H9 (cell line): ENCODE results near the gene PIM2. TPM values are rescaled to one million over a fixed set of nuclear protein-coding genes. Genes with fewer than 3 reads are reported as not detected.

ENCODE experiments used
- DNase-seq: peaks from one replicate; pipeline ENCODE4 v3.0.0-alpha.2; 2017
- H2AFZ ChIP-seq: one replicate; pipeline ENCODE4 v1.6.1; 2013; ENCODE audit warnings: mild to moderate bottlenecking, low read length, control low read depth, moderate library complexity
- H2AK5ac ChIP-seq: 2 replicates; pipeline ENCODE4 v1.6.1; 2013; ENCODE audit warnings: low read length, control low read depth, mixed read lengths; ENCODE audit not compliant: insufficient read length
- H2BK120ac ChIP-seq: one replicate; pipeline ENCODE4 v1.6.1; 2013; ENCODE audit warnings: low read depth, mild to moderate bottlenecking, low read length, control low read depth, inconsistent platforms; ENCODE audit not compliant: poor library complexity, severe bottlenecking
- H2BK12ac ChIP-seq: 2 replicates; pipeline ENCODE4 v1.6.1; 2013; ENCODE audit warnings: low read length, control low read depth, mixed read lengths, low read depth; ENCODE audit not compliant: insufficient read length
- H2BK15ac ChIP-seq: 2 replicates; pipeline ENCODE4 v1.6.1; 2013; ENCODE audit warnings: low read depth, low read length, control low read depth
- H2BK20ac ChIP-seq: one replicate; pipeline ENCODE4 v1.6.1; 2013; ENCODE audit warnings: low read depth, mild to moderate bottlenecking, low read length, control low read depth, inconsistent platforms; ENCODE audit not compliant: poor library complexity, severe bottlenecking
- H2BK5ac ChIP-seq: 2 replicates; pipeline ENCODE4 v1.6.1; 2013; ENCODE audit warnings: low read length, control low read depth, mixed read lengths; ENCODE audit not compliant: insufficient read length
- H3K14ac ChIP-seq: 2 replicates; pipeline ENCODE4 v1.6.1; 2013; ENCODE audit warnings: low read length, control low read depth; ENCODE audit not compliant: insufficient read depth
- H3K18ac ChIP-seq: 2 replicates; pipeline ENCODE4 v1.6.1; 2013; ENCODE audit warnings: low read depth, mild to moderate bottlenecking, mixed read lengths, low read length, control low read depth; ENCODE audit not compliant: insufficient read length
- H3K23ac ChIP-seq: 2 replicates; pipeline ENCODE4 v1.6.1; 2013; ENCODE audit warnings: low read length, control low read depth, mixed read lengths, low read depth; ENCODE audit not compliant: insufficient read length
- H3K23me2 ChIP-seq: 2 replicates; pipeline ENCODE4 v1.6.1; 2013; ENCODE audit warnings: low read depth, mild to moderate bottlenecking, mixed read lengths, low read length, control low read depth; ENCODE audit not compliant: insufficient read length, poor library complexity, severe bottlenecking
- H3K27ac ChIP-seq: 2 replicates; pipeline ENCODE4 v1.5.1; 2013; ENCODE audit warnings: low read length, control low read depth, mixed read lengths, low read depth; ENCODE audit not compliant: insufficient read length
- H3K27me3 ChIP-seq: 2 replicates; pipeline ENCODE4 v1.6.1; 2013; ENCODE audit warnings: low read length, control low read depth, inconsistent platforms; ENCODE audit not compliant: insufficient read depth
- H3K4ac ChIP-seq: 2 replicates; pipeline ENCODE4 v1.6.1; 2013; ENCODE audit warnings: low read depth, mild to moderate bottlenecking, control low read depth, inconsistent platforms, low read length, moderate library complexity
- H3K4me1 ChIP-seq: 2 replicates; pipeline ENCODE4 v1.6.1; 2013; ENCODE audit warnings: low read length, control low read depth, inconsistent platforms; ENCODE audit not compliant: insufficient read depth
- H3K4me2 ChIP-seq: 2 replicates; pipeline ENCODE4 v1.6.1; 2013; ENCODE audit warnings: low read length, control low read depth, mixed read lengths; ENCODE audit not compliant: insufficient read length, insufficient read depth
- H3K56ac ChIP-seq: 2 replicates; pipeline ENCODE4 v1.6.1; 2013; ENCODE audit warnings: low read depth, mild to moderate bottlenecking, mixed read lengths, low read length, control low read depth; ENCODE audit not compliant: insufficient read length
- H3K79me1 ChIP-seq: 2 replicates; pipeline ENCODE4 v1.6.1; 2013; ENCODE audit warnings: low read depth, mild to moderate bottlenecking, moderate library complexity, low read length, control low read depth, inconsistent platforms; ENCODE audit not compliant: insufficient read depth, poor library complexity, severe bottlenecking
- H3K79me2 ChIP-seq: 2 replicates; pipeline ENCODE4 v1.6.1; 2013; ENCODE audit warnings: low read length, control low read depth, inconsistent platforms; ENCODE audit not compliant: insufficient read depth
- H3K9ac ChIP-seq: 2 replicates; pipeline ENCODE4 v1.6.1; 2013; ENCODE audit warnings: low read length, control low read depth, mixed read lengths; ENCODE audit not compliant: insufficient read length; ENCODE audit errors: extremely low read depth
- H3K9me3 ChIP-seq: one replicate; pipeline ENCODE4 v1.6.1; 2013; ENCODE audit warnings: low read depth, low read length, inconsistent platforms; ENCODE audit not compliant: control insufficient read depth
- H3T11ph ChIP-seq: one replicate; pipeline ENCODE4 v1.6.1; 2013; ENCODE audit warnings: mild to moderate bottlenecking, low read length, control low read depth, inconsistent platforms
- H4K20me1 ChIP-seq: one replicate; pipeline ENCODE4 v1.6.1; 2013; ENCODE audit not compliant: control insufficient read depth, insufficient read length, insufficient read depth
- H4K5ac ChIP-seq: 2 replicates; pipeline ENCODE4 v1.6.1; 2013; ENCODE audit warnings: low read depth, mild to moderate bottlenecking, mixed read lengths, low read length, control low read depth; ENCODE audit not compliant: insufficient read length
- H4K8ac ChIP-seq: replicated peaks from 2 replicates; pipeline ENCODE4 v1.6.1; 2013; ENCODE audit warnings: low read length, control low read depth, mixed read lengths, low read depth; ENCODE audit not compliant: insufficient read length
- H4K91ac ChIP-seq: 2 replicates; pipeline ENCODE4 v1.6.1; 2013; ENCODE audit warnings: low read depth, mild to moderate bottlenecking, moderate library complexity, mixed read lengths, low read length, control low read depth; ENCODE audit not compliant: insufficient read length
- H3K27ac Mint-ChIP-seq, 3 experiments: 2 replicates in 2 of 3; 3 replicates in 1 of 3; pipeline ENCODE4 v1.8.0; 2020 to 2021; ENCODE audit warnings: mixed read lengths in 3 of 3, mild to moderate bottlenecking in 1 of 3, moderate library complexity in 1 of 3
- H3K27me3 Mint-ChIP-seq: 2 replicates; pipeline ENCODE4 v1.8.0; 2021; ENCODE audit warnings: low read depth, mild to moderate bottlenecking, moderate library complexity, mixed read lengths
- H3K36me3 Mint-ChIP-seq, 3 experiments: 2 replicates in 2 of 3; 3 replicates in 1 of 3; pipeline ENCODE4 v1.8.0; 2020 to 2021; ENCODE audit warnings: low read depth in 3 of 3, mixed read lengths in 3 of 3; ENCODE audit not compliant: insufficient read depth in 1 of 3
- H3K4me1 Mint-ChIP-seq, 2 experiments: 2 replicates each; pipeline ENCODE4 v1.8.0; 2020; ENCODE audit warnings: mixed read lengths in 2 of 2
- H3K4me3 Mint-ChIP-seq, 2 experiments: 2 replicates in 1 of 2; 3 replicates in 1 of 2; pipeline ENCODE4 v1.8.0; 2020 to 2021; ENCODE audit warnings: mild to moderate bottlenecking in 2 of 2, mixed read lengths in 2 of 2, moderate library complexity in 1 of 2
- H3K9me3 Mint-ChIP-seq, 2 experiments: 2 replicates in 1 of 2; 3 replicates in 1 of 2; pipeline ENCODE4 v1.8.0; 2020; ENCODE audit warnings: mild to moderate bottlenecking in 2 of 2, mixed read lengths in 2 of 2, moderate library complexity in 1 of 2
- WGBS: extraction: QIAGEN DNeasy Blood & Tissue Kit; methylation state at CpG from one replicate; pipeline ENCODE4 v1.1.7; 2013; ENCODE audit warnings: missing lambda C conversion rate, low lambda C conversion rate, mixed read lengths; ENCODE audit not compliant: insufficient read length; ENCODE audit errors: extremely low coverage; 5-methylcytosine and 5-hydroxymethylcytosine counted together
- total RNA-seq: library from RNA; stranded (reverse); gene quantifications from 2 replicates; pipeline ENCODE4 v1.2.1, GENCODE V29; 2021
- TF ChIP-seq, protein P1 (sequence below): fragments of 200-600 bp; sonication (generic); conservative IDR thresholded peaks from 3 replicates; pipeline ENCODE4 v1.8.0; 2021; ENCODE audit warnings: antibody characterized with exemption, mild to moderate bottlenecking

The PIM2 gene
- total RNA-seq, 1 experiment from 2014 or later: 163 TPM

DNA sequence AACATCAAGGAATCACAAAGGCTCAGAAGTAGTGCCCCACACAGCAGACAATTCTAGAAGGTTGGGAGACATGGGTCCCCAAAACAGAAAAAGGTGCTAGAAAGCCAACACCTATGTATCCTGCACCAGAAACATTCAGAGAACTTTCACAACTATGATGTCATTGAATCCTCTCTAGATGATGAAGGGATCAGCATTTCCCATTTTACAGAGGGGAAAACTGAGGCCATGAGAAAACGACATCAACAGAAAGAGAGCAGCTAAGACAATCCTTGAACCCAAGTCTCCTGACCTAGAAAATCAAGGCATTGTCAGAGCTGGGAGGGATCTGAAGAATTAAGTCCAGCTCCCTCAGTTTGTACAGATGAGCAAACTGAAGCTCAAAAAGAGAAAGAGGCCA, 49.6 kb upstream of the PIM2 start:
- no peak overlapping the region for H3K9ac ChIP-seq
- TF ChIP-seq, protein P1, sequence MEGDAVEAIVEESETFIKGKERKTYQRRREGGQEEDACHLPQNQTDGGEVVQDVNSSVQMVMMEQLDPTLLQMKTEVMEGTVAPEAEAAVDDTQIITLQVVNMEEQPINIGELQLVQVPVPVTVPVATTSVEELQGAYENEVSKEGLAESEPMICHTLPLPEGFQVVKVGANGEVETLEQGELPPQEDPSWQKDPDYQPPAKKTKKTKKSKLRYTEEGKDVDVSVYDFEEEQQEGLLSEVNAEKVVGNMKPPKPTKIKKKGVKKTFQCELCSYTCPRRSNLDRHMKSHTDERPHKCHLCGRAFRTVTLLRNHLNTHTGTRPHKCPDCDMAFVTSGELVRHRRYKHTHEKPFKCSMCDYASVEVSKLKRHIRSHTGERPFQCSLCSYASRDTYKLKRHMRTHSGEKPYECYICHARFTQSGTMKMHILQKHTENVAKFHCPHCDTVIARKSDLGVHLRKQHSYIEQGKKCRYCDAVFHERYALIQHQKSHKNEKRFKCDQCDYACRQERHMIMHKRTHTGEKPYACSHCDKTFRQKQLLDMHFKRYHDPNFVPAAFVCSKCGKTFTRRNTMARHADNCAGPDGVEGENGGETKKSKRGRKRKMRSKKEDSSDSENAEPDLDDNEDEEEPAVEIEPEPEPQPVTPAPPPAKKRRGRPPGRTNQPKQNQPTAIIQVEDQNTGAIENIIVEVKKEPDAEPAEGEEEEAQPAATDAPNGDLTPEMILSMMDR: no peak
- no CpG with 5 or more reads among the region's 1 CpG for WGBS

More for the DNA sequence above, 49.6 kb upstream of the PIM2 start:
- Histone ChIP-seq H3K79me1 (no peaks in the 10 kb centered on the region), H2BK120ac (no peak overlapping the region), H3K4ac (no peak overlapping the region), H3K4me2 (no peak overlapping the region), H3K9me3 (no peaks in the 10 kb centered on the region), H2AFZ (no peak overlapping the region), H4K8ac (no peak overlapping the region), H2BK12ac (no peak overlapping the region), H3K23me2 (peaks cover 10% of the 10 kb centered on the region), H3K79me2 (no peaks in the 10 kb centered on the region), H3K27ac (no peak overlapping the region), H2BK5ac (no peak overlapping the region), H4K91ac (no peak overlapping the region), H3K56ac (no peak overlapping the region), H2BK15ac (no peak overlapping the region), H3K18ac (no peak overlapping the region), H4K5ac (no peak overlapping the region), H3T11ph (no peak overlapping the region), H2BK20ac (no peak overlapping the region), H2AK5ac (no peak overlapping the region), H3K27me3 (no peaks in the 10 kb centered on the region), H3K14ac (no peak overlapping the region), H4K20me1 (no peaks in the 10 kb centered on the region), H3K4me1 (no peaks in the 10 kb centered on the region), H3K23ac (no peak overlapping the region)
- Mint-ChIP-seq H3K36me3 (peaks cover 10 to 15% (median 14%) of the 10 kb centered on the region in 3 experiments), H3K4me1 (peaks cover 8 to 9% of the 10 kb centered on the region in 2 experiments; a peak in 3 of 4 replicates), H3K27ac (no peak overlapping the region), H3K9me3 (peaks cover 69 to 79% of the 10 kb centered on the region in 2 experiments), H3K27me3 (no peaks in the 10 kb centered on the region; the same call in 1 of the 2 replicates), H3K4me3 (no peak overlapping the region)
- no peak for DNase-seq
